Muscle layer of duodenum (tissue), 2 donors: ENCODE measurements around the gene GSC2.
"Not testable (repeated sequence)": the region's sequence is repeated elsewhere in the genome, so short reads cannot be mapped to it uniquely, and the experiment has no call there.

Experiments used
- H3K27ac ChIP-seq: one replicate; pipeline ENCODE4 v1.7.0; 2013; ENCODE audit warnings: mild to moderate bottlenecking, low read length
- H3K27me3 ChIP-seq: one replicate; pipeline ENCODE4 v1.7.0; 2013; ENCODE audit warnings: low read depth, mild to moderate bottlenecking, control low read depth, low read length
- H3K36me3 ChIP-seq, 2 donors: one replicate each; pipeline ENCODE4 v1.7.0; 2013; ENCODE audit warnings: low read length in 2 of 2, control low read depth in 1 of 2, mild to moderate bottlenecking in 1 of 2; ENCODE audit not compliant: insufficient read depth in 2 of 2, control insufficient read depth in 1 of 2
- H3K4me1 ChIP-seq, 2 donors: one replicate each; pipeline ENCODE4 v1.7.0; 2013; ENCODE audit warnings: low read length in 2 of 2, mild to moderate bottlenecking in 2 of 2, control low read depth in 1 of 2, moderate library complexity in 1 of 2; ENCODE audit not compliant: insufficient read depth in 2 of 2, control insufficient read depth in 1 of 2
- H3K4me3 ChIP-seq, 2 donors: one replicate each; pipeline ENCODE4 v1.7.0; 2013; ENCODE audit warnings: low read length in 2 of 2, low read depth in 1 of 2, mild to moderate bottlenecking in 1 of 2
- H3K9me3 ChIP-seq, 2 donors: one replicate each; pipeline ENCODE4 v1.7.0; 2013; ENCODE audit warnings: low read length in 2 of 2, control low read depth in 1 of 2, mild to moderate bottlenecking in 1 of 2; ENCODE audit not compliant: control insufficient read depth in 1 of 2
- donor health status: healthy.

Gene GSC2

DNA sequence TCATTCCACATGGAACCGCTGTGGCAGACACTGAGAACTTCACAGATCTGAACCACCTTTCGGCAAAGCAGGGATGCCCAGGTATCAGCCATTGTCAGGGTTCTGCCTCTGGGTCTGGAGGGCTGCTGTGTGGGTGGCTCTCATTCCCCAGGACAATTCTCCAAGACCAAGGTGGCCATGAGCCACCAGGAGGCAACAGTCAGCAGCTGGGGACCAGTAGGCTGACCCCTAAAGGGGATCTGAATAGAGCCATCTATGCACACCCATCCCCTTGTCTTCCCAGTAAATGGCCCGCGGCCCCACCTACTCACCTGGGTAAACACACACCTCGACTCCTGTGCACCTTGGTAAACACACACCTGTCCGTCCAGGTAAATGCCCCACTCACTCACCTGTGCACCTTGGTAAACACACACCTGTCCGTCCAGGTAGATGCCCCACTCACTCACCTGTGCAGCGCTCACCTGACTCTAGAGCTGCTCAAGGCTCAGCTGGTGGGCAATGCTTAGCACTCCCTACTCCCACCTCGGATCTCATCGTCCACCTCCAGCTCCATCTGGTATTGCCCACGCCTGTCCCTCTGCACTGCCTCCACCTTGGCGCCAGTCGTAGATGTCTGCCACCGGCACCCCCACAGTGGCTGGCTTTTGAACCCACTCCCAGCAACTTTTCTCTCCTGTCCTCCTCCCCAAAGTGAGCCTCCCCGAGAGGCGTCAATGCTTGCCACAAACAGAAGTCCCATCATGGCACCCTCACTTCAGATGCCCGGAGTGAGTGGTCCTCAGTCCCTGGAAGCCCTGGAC lies 18.2 kb upstream of the GSC2 start:
- H3K4me1 ChIP-seq = peaks cover 10 to 22% of the 10 kb centered on the region in 2 donors
- H3K4me3 ChIP-seq = no peak overlapping the region
- no peaks in the 10 kb centered on the region for H3K36me3 ChIP-seq
- no peaks in the 10 kb centered on the region for H3K9me3 ChIP-seq
- no peak overlapping the region for H3K27ac ChIP-seq
- H3K27me3 ChIP-seq = peaks cover 28% of the 10 kb centered on the region

DNA sequence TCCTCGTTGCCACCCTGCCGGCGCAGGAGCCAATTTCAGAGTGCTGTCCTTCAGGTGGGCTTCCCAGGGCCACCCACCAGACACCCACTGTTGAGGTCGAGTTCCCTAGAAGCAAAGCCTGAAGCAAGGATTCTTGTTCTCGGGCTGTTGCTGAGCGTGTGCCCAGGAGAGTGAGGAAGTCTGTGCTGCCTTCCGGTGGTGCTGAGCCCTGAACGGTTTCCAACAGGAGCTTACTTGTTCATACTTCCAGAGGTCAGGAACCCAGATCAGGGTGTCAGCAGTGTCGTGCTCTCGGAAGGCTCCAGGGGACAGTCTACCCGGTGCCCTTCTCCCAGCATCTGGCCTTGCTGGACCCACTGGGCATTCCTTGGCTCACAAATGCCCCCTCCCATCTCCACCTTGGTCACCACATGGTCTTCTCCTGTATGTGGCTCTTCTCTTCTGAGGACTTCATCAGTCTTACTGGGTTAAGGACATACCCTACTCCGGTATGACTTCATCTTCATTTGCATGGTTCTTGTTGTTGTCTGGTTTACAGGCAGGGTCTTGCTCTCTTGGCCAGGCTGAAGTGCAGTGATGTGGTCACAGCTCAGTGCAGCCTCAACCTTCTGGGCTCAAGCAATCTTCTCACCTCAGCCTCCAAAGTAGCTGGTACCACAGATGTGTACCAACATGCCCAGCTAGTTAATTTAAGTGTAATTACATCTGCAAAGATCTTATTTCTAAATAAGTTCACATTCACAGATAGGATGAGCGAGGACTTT lies 17.2 kb upstream of the GSC2 start:
- no peaks in the 10 kb centered on the region for H3K36me3 ChIP-seq
- peaks cover 28% of the 10 kb centered on the region for H3K27me3 ChIP-seq
- peaks cover 6 to 12% of the 10 kb centered on the region in 2 donors for H3K4me1 ChIP-seq
- no peak overlapping the region for H3K4me3 ChIP-seq
- H3K9me3 ChIP-seq = no peaks in the 10 kb centered on the region
- no peak overlapping the region for H3K27ac ChIP-seq

DNA sequence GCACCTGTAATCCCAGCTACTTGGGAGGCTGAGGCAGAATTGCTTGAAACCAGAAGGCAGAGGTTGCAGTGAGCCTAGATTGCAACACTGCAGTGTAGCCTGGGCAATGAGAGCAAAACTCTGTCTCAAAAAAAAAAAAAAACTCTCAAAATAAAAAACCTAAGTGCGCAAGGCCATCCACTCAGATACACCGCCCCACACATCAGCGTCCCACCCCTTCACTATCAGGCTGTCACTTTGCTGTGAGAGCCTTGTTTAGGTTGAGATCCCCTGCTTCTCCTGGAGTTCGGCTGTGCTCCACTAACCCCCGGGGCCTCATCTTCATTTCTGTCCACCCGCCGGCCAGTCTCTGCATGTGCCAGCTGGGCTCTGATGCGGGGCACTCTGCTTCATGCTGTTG lies 16.3 kb upstream of the GSC2 start:
- no peak overlapping the region for H3K27ac ChIP-seq
- H3K27me3 ChIP-seq = peaks cover 28% of the 10 kb centered on the region
- no peaks in the 10 kb centered on the region for H3K9me3 ChIP-seq
- H3K4me3 ChIP-seq = no peak overlapping the region
- H3K4me1 ChIP-seq = peaks cover 5 to 8% of the 10 kb centered on the region in 2 donors
- H3K36me3 ChIP-seq = no peaks in the 10 kb centered on the region

DNA sequence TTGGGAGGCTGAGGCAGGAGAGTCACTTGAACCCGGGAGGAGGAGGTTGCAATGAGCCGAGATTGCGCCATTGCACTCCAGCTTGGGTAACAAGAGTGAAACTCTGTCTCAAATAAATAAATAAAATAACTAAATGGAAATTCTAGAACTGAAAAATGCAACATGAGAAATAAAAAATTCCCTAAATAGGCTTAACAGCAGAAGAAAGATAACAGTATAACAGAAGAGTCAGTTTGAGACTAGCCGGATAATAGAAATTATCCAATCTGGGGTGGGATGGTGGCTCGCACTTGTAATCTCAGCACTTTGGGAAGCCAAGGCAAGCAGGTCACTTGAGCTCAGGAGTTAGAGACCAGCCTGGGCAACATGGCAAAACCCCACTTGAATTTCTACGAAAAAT lies 14.3 kb upstream of the GSC2 start:
- Histone ChIP-seq H3K4me1 (no peaks in the 10 kb centered on the region), H3K4me3 (no peak overlapping the region), H3K9me3 (no peaks in the 10 kb centered on the region), H3K27ac (no peak overlapping the region), H3K36me3 (no peaks in the 10 kb centered on the region), H3K27me3 (peaks cover 24% of the 10 kb centered on the region)

DNA sequence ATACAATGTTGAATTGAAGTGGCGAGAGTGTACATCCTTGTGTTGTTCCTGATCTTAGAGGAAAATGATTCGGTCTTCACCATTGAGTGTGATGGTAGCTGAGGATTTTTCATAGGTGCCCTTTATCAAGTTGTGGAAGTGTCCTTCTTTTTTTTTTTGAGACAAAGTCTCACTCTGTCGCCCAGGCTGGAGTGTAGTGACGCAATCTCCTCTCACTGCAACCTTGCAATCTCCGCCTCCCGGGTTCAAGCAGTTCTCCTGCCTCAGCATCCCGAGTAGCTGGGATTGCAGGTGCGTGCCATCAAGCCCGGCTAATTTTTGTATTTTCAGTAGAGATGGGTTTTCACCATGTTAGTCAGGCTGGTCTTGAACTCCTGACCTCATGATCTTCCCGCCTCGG lies 8.6 kb upstream of the GSC2 start:
- H3K9me3 ChIP-seq, H3K36me3 ChIP-seq, H3K27me3 ChIP-seq, H3K4me1 ChIP-seq, H3K4me3 ChIP-seq, H3K27ac ChIP-seq: not testable (repeated sequence)

DNA sequence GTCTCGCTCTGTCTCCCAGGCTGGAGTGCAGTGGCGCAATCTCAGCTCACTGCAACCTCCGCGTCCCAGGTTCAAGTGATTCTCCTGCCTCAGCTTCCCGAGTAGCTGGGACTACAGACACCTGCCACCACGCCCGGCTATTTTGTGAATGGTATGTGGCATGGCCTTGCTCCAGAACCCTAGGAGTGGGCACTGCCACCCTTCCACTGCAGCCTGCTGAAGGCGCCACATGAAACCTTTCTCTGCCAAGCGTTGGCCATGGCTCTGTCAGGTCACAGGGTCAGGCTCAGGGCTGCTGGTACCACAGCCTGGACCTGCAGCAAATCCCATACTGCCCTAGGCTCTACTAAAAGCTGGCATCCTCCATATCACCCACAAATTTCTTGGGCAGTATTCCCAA lies 6.0 kb upstream of the GSC2 start:
- not testable (repeated sequence) for H3K36me3 ChIP-seq, H3K9me3 ChIP-seq, H3K4me1 ChIP-seq, H3K27ac ChIP-seq, H3K4me3 ChIP-seq
- peaks cover 11% of the 10 kb centered on the region for H3K27me3 ChIP-seq

DNA sequence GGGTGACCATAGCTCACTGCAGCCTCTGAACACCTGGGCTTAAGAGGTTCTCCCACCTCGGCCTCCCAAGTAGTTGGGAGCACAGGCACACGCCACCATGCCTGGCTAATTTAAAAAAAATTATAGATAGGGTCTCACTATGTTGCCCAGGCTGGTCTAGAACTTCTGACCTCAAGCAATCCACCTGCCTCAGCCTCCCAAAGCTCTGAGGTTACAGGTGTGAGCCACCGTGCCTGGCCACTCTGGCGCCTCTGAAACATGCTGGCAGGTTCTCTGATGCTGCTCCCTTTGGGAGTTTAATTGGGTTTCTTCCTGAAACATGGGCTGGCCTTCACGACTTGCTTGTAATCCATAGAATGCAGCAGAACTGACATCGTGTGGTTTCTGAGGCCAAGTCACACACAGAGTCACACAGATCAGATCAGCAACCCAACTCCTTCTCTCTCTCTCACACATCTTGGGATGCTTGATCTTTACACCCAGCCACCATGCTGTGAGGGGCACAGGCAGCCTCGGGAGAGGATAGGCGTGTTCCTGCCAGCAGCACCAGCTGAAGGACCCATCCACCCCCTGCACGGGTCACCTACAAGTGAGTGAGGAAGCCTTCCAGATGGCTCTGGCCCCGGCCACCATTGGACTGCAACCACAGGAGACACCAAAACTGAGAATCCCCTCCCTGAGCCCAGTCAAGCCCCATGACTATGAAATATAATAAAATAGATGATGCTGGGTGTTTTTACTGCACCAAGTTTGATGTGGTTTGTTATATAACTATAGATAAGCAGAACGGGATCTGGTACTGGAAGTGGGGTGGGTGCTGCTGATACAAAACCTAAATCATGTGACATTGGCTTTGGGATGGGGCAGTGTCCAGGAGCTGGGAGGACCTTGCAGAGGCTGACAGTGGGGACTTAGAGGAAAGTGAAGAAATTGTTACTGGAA lies 3.1 kb upstream of the GSC2 start:
- H3K27ac ChIP-seq = no peak overlapping the region
- no peak overlapping the region for H3K4me3 ChIP-seq
- H3K9me3 ChIP-seq = peaks cover 0 to 3% of the 10 kb centered on the region in 2 donors
- peaks cover 0 to 10% of the 10 kb centered on the region in 2 donors for H3K4me1 ChIP-seq
- H3K27me3 ChIP-seq = peaks cover 25% of the 10 kb centered on the region
- no peaks in the 10 kb centered on the region for H3K36me3 ChIP-seq

DNA sequence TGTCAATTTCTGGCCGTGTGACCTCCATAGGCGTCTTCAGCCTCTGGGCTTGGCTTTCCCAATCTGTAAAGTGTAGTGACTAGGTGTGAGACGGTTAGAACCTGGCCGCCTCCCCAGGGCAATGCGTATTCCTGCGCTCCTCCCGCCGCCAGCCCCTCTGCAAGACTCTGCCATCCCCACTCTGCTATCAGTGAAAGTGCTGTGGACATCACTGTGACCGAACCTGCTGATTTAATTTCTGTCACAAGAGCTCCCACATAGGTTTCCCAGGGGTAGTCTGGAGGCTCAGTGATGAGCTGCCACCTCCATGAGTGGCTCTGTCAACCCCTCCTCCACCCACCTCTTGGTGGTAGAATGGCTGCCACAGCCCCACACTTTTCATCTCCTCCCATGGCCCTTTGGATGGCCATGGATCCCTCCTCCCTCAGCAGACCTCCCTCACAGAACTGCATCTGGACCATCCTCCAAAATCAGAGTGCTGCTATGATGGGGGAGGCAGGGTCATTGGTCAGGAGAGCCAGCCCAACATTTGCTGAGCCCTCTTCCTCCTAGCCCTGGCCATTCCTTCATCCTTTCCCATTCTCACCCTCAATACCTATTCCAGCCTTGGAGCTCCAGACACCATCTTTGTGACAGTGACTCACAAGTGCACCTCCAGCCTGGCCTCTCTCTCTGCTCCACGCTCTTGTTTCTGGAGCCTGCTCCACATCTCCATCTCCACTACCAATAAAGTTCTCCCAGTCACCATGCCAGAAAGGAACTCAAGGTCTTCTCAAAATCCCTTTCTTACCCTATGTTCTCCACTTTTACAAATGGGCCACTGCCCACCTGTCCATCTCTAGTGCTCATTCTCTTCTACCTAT lies 1.5 kb upstream of the GSC2 start:
- Histone ChIP-seq H3K9me3 (peaks cover 0 to 3% of the 10 kb centered on the region in 2 donors), H3K4me3 (no peak overlapping the region), H3K27ac (no peak overlapping the region), H3K27me3 (peaks cover 26% of the 10 kb centered on the region), H3K4me1 (peaks cover 0 to 10% of the 10 kb centered on the region in 2 donors), H3K36me3 (no peaks in the 10 kb centered on the region)

DNA sequence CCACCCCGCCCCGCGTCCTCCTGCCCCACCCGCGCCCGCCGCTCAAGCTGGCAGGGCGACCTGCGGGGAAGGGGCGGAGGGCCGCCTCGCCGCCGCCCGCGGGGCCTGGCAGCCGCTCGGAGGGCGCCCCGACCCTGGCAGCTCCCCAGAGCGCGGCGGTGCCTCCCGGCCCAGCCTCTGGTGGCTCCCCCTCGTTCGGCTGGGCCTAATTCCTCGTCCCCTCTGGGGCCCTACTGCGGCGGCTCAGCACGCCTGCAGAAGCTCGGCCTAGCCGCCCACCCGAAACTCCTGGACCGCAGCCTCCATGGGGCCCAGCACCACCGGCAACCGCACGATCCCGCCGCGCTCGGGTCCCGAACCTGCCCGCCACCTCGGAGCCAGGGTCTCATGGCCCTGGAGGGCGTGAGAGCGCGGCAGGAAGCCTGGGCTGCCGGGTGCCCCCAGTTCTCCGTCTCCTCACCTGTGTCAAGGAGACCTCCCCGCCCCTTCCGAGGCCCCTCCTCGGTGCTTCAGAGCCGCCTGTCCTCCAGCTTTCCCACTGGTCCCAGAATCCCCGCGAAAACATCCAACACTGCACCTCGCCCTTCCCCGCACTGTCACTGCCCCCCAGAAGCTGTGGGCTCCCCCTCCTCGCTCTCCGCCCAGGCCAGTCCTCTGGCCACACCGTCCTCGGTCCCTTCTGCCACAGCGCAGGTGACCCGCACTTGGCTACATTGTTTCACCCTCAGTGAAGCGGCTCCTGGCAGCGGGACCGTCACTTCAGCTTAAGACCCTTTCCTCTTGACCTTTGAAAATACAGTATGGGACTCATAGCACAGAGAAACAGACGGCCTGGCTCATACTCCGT lies 613 bp upstream of the GSC2 start:
- Histone ChIP-seq H3K4me1 (peaks cover 0 to 10% of the 10 kb centered on the region in 2 donors), H3K36me3 (no peaks in the 10 kb centered on the region), H3K27me3 (peaks cover 26% of the 10 kb centered on the region), H3K27ac (no peak overlapping the region), H3K9me3 (peaks cover 0 to 3% of the 10 kb centered on the region in 2 donors), H3K4me3 (no peak overlapping the region)
